Measurements from ENCODE around the gene GXYLT1.
"Not testable (repeated sequence)": the region's sequence is repeated elsewhere in the genome, so short reads cannot be mapped to it uniquely, and the experiment has no call there.

GXYLT1 gene

GRCh38 chr12:42125388-42125767, 19.3 kb downstream of the GXYLT1 start:
- no peak overlapping the region for H3K4me3 ChIP-seq
- H3K9me3 ChIP-seq (ENCODE audit: low read depth, low read length), result no peaks in the 10 kb centered on the region
- DNase-seq (ENCODE audit: low read depth, low spot score), result no peak
- no peak overlapping the region for H3K9ac ChIP-seq (ENCODE audit: insufficient read length)
- TF ChIP-seq FOXP2 (optimal IDR thresholded peaks at IDR 0.05; ENCODE audit: control extremely low read depth, extremely low read length, insufficient read depth), result no peak
- no peak for TF ChIP-seq POLR2AphosphoS5 (IDR thresholded peaks at IDR 0.05; ENCODE audit: borderline replicate concordance, low read depth, low read length)
- no peak for TF ChIP-seq EZH2 (IDR thresholded peaks at IDR 0.05)
- peaks cover 5% of the 10 kb centered on the region; the same call in 1 of the 2 replicates for H3K36me3 ChIP-seq (ENCODE audit: insufficient read depth, low read length)
- no peak overlapping the region for H3K27ac ChIP-seq

- H3K4me3 ChIP-seq, result no peak overlapping the region
- no peak overlapping the region for H3K9ac ChIP-seq (ENCODE audit: insufficient read length)
- no peak for DNase-seq (ENCODE audit: low read depth, low spot score)
- H3K27ac ChIP-seq, result no peak overlapping the region
- no peaks in the 10 kb centered on the region for H3K9me3 ChIP-seq (ENCODE audit: low read depth, low read length)
- TF ChIP-seq FOXP2 (optimal IDR thresholded peaks at IDR 0.05; ENCODE audit: control extremely low read depth, extremely low read length, insufficient read depth) (no peak), POLR2AphosphoS5 (IDR thresholded peaks at IDR 0.05; ENCODE audit: borderline replicate concordance, low read depth, low read length) (no peak), EZH2 (IDR thresholded peaks at IDR 0.05) (no peak)
- peaks cover 5% of the 10 kb centered on the region; the same call in 1 of the 2 replicates for H3K36me3 ChIP-seq (ENCODE audit: insufficient read depth, low read length)
Measured at GRCh38 chr12:42124764-42125387, 19.8 kb downstream of the GXYLT1 start.

GRCh38 chr12:42119085-42119633, 25.5 kb downstream of the GXYLT1 start:
- Histone ChIP-seq H3K9ac (ENCODE audit: insufficient read length) (no peak overlapping the region), H3K27ac (no peak overlapping the region), H3K36me3 (ENCODE audit: insufficient read depth, low read length) (peaks cover 25% of the 10 kb centered on the region), H3K9me3 (ENCODE audit: low read depth, low read length) (no peaks in the 10 kb centered on the region), H3K4me3 (no peak overlapping the region)
- no peak for DNase-seq (ENCODE audit: low read depth, low spot score)
- TF ChIP-seq FOXP2 (optimal IDR thresholded peaks at IDR 0.05; ENCODE audit: control extremely low read depth, extremely low read length, insufficient read depth) (no peak), POLR2AphosphoS5 (IDR thresholded peaks at IDR 0.05; ENCODE audit: borderline replicate concordance, low read depth, low read length) (no peak), EZH2 (IDR thresholded peaks at IDR 0.05) (no peak)

- no peaks in the 10 kb centered on the region for H3K9me3 ChIP-seq (ENCODE audit: low read depth, low read length)
- peaks cover 25% of the 10 kb centered on the region for H3K36me3 ChIP-seq (ENCODE audit: insufficient read depth, low read length)
- no peak overlapping the region for H3K27ac ChIP-seq
- no peak for DNase-seq (ENCODE audit: low read depth, low spot score)
- TF ChIP-seq EZH2 (IDR thresholded peaks at IDR 0.05) (no peak), FOXP2 (optimal IDR thresholded peaks at IDR 0.05; ENCODE audit: control extremely low read depth, extremely low read length, insufficient read depth) (no peak), POLR2AphosphoS5 (IDR thresholded peaks at IDR 0.05; ENCODE audit: borderline replicate concordance, low read depth, low read length) (no peak)
- no peak overlapping the region for H3K4me3 ChIP-seq
- H3K9ac ChIP-seq (ENCODE audit: insufficient read length), result no peak overlapping the region
Measured at GRCh38 chr12:42118136-42118879, 26.4 kb downstream of the GXYLT1 start.

- Histone ChIP-seq H3K4me3 (no peak overlapping the region), H3K27ac (no peak overlapping the region), H3K9ac (ENCODE audit: insufficient read length) (no peak overlapping the region), H3K36me3 (ENCODE audit: insufficient read depth, low read length) (peaks cover 21% of the 10 kb centered on the region), H3K9me3 (ENCODE audit: low read depth, low read length) (no peaks in the 10 kb centered on the region)
- TF ChIP-seq POLR2AphosphoS5 (IDR thresholded peaks at IDR 0.05; ENCODE audit: borderline replicate concordance, low read depth, low read length) (no peak), EZH2 (IDR thresholded peaks at IDR 0.05) (no peak), FOXP2 (optimal IDR thresholded peaks at IDR 0.05; ENCODE audit: control extremely low read depth, extremely low read length, insufficient read depth) (no peak)
- no peak for DNase-seq (ENCODE audit: low read depth, low spot score)
Measured at GRCh38 chr12:42109031-42109430, 35.6 kb downstream of the GXYLT1 start.

GRCh38 chr12:42106791-42107190, 37.9 kb downstream of the GXYLT1 start:
- H3K36me3 ChIP-seq (ENCODE audit: insufficient read depth, low read length), result peaks cover 21% of the 10 kb centered on the region
- not testable (repeated sequence) for H3K27ac ChIP-seq; H3K9me3 ChIP-seq (ENCODE audit: low read depth, low read length)

GRCh38 chr12:42104784-42105183, 39.9 kb downstream of the GXYLT1 start:
- DNase-seq (ENCODE audit: low read depth, low spot score), result no peak
- peak overlapping the region; percentile 74; the same call in 1 of the 2 replicates for H3K27ac ChIP-seq
- peak overlapping the region; percentile 51 for H3K4me3 ChIP-seq
- peaks cover 16% of the 10 kb centered on the region for H3K36me3 ChIP-seq (ENCODE audit: insufficient read depth, low read length)
- H3K9ac ChIP-seq (ENCODE audit: insufficient read length), result peak overlapping the region; percentile 17
- TF ChIP-seq POLR2AphosphoS5 (IDR thresholded peaks at IDR 0.05; ENCODE audit: borderline replicate concordance, low read depth, low read length) (peak; percentile 21; the same call in 1 of the 2 replicates), EZH2 (IDR thresholded peaks at IDR 0.05) (no peak), FOXP2 (optimal IDR thresholded peaks at IDR 0.05; ENCODE audit: control extremely low read depth, extremely low read length, insufficient read depth) (no peak)
- H3K9me3 ChIP-seq (ENCODE audit: low read depth, low read length), result no peaks in the 10 kb centered on the region

More at GRCh38 chr12:42106791-42107190, 37.9 kb downstream of the GXYLT1 start:
- not testable (repeated sequence) for H3K4me3 ChIP-seq; H3K9ac ChIP-seq (ENCODE audit: insufficient read length); DNase-seq (ENCODE audit: low read depth, low spot score)

- Histone ChIP-seq H3K4me3 (peak overlapping the region; percentile 51), H3K9me3 (ENCODE audit: low read depth, low read length) (no peaks in the 10 kb centered on the region), H3K36me3 (ENCODE audit: insufficient read depth, low read length) (peaks cover 12% of the 10 kb centered on the region), H3K27ac (peak overlapping the region; percentile 74), H3K9ac (ENCODE audit: insufficient read length) (peak overlapping the region; percentile 17)
- no peak for TF ChIP-seq FOXP2 (optimal IDR thresholded peaks at IDR 0.05; ENCODE audit: control extremely low read depth, extremely low read length, insufficient read depth)
- TF ChIP-seq POLR2AphosphoS5 (IDR thresholded peaks at IDR 0.05; ENCODE audit: borderline replicate concordance, low read depth, low read length), result no peak
- no peak for TF ChIP-seq EZH2 (IDR thresholded peaks at IDR 0.05)
- DNase-seq (ENCODE audit: low read depth, low spot score), result no peak
Measured at GRCh38 chr12:42104087-42104486, 40.6 kb downstream of the GXYLT1 start.
